HG03159 (cell line): Measurements from ENCODE around the gene PSMG2.
"Not testable (repeated sequence)": the region's sequence is repeated elsewhere in the genome, so short reads cannot be mapped to it uniquely, and the experiment has no call there.

Experiments
- ATAC-seq: cut with Tn5 transposase; IDR thresholded peaks from one replicate; pipeline ENCODE4 v1.9.1; 2021; ENCODE audit warnings: mild to moderate bottlenecking, moderate library complexity; ENCODE audit not compliant: unreplicated experiment

PSMG2 gene

GRCh38 chr18:12758566-12758965 lies 55.7 kb downstream of the PSMG2 start:
- ATAC-seq = not testable (repeated sequence)

GRCh38 chr18:12765126-12765525 lies 62.3 kb downstream of the PSMG2 start:
- ATAC-seq = no peak

- ATAC-seq = no peak
Observed at GRCh38 chr18:12765586-12765985, 62.7 kb downstream of the PSMG2 start.

GRCh38 chr18:12766986-12767433 lies 64.2 kb downstream of the PSMG2 start:
- ATAC-seq = no peak

- ATAC-seq = no peak
Observed at GRCh38 chr18:12767580-12768155, 64.8 kb downstream of the PSMG2 start.

- no peak for ATAC-seq
Observed at GRCh38 chr18:12768625-12769024, 65.8 kb downstream of the PSMG2 start.

GRCh38 chr18:12769136-12769535 lies 66.3 kb downstream of the PSMG2 start:
- ATAC-seq = no peak

GRCh38 chr18:12769644-12770440 lies 67.0 kb downstream of the PSMG2 start:
- no peak for ATAC-seq

- ATAC-seq = no peak
Observed at GRCh38 chr18:12770469-12771219, 67.8 kb downstream of the PSMG2 start.

- ATAC-seq = no peak
Observed at GRCh38 chr18:12772111-12772510, 69.3 kb downstream of the PSMG2 start.

- ATAC-seq = no peak
Observed at GRCh38 chr18:12773369-12773768, 70.5 kb downstream of the PSMG2 start.

- ATAC-seq = no peak
Observed at GRCh38 chr18:12774982-12775381, 72.1 kb downstream of the PSMG2 start.
